Measurements from ENCODE around the gene NPTX2.

Gene NPTX2

DNA sequence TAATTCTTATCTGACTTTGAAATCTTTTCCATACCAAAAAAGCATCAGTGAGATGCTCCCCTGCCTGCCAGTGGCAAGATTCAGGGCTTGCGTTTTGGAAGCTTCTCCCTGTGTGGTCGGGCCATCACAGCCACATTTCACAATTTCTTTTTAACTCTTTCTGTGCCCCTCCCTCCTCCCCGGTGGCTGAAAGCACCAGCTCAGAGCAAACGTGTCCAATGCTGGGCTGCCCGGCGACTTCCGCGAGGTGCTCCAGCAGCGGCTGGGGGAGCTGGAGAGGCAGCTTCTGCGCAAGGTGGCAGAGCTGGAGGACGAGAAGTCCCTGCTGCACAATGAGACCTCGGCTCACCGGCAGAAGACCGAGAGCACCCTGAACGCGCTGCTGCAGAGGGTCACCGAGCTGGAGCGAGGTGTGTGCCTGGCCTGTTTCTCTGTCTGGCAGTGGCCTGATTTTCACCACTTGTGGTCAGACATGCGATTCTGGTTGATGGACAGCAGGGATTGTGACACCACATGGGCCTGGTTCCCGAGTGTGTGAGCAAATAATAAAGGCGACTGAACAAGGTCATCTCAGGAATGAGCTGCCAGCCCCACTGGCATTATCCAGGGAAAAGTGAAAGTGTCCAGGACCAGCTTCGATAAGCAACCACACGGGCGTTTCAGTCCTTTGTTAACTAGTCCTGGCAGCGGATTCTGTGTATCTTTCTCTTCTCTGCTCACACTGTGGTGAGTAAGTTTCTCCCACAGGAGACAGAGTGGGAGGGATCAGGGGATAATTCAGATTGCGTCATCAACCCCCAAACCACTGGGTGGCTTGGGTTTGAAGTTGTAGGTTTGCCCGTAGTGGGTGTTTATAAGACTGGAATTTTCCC, 2.6 kb downstream of the NPTX2 start:
- DNase-seq = no peak

GRCh38 chr7:98621573-98622482, 4.7 kb downstream of the NPTX2 start:
- no peak for DNase-seq

GRCh38 chr7:98622926-98623325, 5.8 kb downstream of the NPTX2 start:
- no peak for DNase-seq

- no peak for DNase-seq
These were observed 7.8 kb downstream of the NPTX2 start for GRCh38 chr7:98624846-98625420.

DNA sequence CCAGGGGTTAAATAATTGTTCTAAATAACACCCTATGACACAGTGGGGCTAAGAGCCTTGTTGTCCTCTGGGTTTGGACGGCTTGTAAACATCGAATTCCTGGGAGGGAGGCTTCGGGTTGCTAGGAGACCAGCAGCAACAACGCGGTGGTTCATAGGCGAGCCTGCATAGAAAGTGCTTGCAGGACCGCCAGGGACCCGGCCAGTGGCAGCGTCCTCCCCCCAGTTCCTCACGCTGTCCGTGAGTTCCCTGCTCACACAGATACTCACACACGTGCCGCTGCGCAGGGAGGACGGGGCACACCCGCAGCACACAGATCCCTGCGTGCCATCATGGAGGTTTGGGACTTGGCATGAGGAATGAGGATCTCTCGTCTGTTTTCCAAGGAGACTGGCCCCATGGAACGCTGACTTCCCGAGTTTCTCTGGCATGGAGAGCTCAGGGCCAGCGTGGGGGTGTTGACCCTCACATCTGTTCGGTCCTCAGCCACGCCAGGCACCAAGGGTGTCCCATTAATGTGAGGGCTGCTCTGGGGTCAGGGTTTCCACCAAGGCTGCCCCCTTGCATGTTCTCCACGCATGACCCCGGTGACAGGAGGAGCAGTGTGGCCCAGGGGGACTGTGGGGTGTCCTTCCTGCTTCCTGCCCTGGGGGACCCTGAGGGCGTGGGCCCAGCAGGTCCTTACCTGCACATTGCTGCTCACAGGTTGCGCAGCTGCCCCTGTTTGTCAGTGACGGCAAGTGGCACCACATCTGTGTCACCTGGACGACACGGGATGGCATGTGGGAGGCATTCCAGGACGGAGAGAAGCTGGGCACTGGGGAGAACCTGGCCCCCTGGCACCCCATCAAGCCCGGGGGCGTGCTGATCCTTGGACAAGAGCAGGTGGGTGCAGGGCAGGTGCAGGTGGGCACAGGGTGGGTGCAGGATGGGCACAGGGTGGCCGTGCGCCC, 9.7 kb downstream of the NPTX2 start:
- DNase-seq = no peak

- DNase-seq = no peak
These were observed 10.3 kb downstream of the NPTX2 start for GRCh38 chr7:98627413-98627790.

DNA sequence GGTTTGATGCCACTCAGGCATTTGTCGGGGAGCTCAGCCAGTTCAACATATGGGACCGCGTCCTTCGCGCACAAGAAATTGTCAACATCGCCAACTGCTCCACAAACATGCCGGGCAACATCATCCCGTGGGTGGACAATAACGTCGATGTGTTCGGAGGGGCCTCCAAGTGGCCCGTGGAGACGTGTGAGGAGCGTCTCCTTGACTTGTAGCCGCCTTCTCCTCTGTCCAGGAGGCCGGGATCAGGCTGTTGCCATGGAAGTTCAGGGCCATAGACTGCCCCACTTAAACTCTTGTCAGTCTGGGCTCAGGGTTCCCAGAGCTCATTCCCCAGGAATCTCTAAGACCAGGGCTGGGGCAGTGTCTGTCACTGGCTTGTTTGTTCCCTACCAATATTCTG, 11.3 kb downstream of the NPTX2 start:
- no peak for DNase-seq

DNA sequence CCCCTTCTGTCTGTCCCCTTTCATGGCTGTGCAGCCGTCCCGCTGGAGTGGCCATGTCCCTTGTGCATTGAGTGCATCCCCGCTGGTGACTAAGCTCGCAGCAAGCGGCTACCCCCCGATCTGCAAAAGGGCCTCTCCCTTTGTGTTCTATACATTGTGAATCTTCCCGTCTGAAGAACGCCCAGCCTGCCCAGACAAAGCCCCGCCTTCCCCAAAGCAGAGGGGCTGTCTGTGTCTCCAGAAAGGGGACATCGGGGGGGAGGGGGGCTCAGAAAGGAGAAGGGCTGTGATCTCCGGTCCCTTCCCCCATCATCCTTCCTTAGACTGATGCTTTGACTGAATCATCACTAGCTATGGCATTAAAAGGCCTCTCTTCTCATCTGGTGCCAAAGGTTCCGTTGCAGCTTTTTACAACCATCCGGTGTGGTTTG, 11.9 kb downstream of the NPTX2 start:
- DNase-seq = no peak

GRCh38 chr7:98630149-98630548, 13.1 kb downstream of the NPTX2 start:
- DNase-seq = no peak

- DNase-seq = no peak
These were observed 13.7 kb downstream of the NPTX2 start for GRCh38 chr7:98630770-98631169.

- no peak for DNase-seq
These were observed 21.8 kb downstream of the NPTX2 start for GRCh38 chr7:98638853-98639252.

DNA sequence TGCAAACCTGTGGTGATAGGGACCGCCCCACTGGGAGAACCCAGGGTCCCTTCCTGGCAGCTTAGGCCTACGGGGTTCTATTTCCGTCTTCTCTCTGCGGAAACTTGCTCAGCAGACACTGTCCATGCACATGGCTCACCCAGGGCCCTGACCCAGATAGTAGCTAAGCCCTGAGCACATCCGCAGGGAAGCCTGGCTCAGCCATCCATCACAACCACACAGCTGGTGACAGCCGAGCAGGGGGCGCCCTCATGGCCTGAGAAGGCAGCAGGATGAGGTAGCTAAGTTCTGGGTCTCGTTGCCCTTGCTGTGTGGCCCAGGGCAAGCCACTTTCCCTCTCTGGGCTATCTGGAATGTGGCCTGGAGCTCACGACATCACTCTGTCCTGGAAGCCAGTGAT, 23.3 kb downstream of the NPTX2 start:
- DNase-seq = no peak

DNA sequence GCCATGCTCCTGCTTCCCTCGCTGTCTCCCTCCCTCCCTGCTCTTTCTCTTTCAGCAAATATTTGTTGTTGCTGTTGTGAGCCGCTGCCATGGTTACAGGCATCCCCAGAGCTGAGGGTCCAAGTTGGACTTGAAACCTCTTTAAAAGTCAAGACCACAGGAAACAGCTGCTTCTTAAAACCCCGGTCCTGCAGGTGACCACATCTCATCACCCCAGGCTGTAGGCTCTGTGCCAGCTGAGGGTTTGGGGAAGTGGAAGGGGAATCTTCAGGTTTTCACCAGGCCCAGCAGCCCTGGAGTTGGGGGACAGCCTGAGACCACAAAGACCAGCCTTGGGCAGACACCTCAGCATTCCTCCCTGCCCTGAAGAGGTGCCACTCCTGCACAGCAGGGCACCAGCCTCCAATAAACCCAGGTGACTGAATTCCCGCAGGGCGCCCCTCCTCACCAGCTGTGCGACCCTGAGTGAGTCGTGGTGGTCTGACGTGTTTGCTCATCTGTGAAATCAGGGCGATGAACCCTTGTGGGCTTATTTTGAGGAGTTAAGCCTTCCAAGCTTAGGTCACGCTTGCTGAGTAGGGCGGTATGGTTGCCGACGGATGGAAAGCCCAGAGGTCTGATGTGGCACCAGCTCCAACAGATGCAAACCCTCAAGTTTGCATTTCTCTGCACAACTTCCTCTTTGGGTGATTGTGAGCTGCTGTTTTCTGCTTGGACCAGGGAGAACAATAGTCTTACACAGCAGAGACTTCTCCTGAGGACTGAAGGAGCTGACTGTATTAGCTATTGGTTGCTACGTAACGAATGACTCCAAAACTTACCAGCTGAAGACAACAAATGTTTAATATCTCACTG, 24.8 kb downstream of the NPTX2 start:
- DNase-seq = no peak

DNA sequence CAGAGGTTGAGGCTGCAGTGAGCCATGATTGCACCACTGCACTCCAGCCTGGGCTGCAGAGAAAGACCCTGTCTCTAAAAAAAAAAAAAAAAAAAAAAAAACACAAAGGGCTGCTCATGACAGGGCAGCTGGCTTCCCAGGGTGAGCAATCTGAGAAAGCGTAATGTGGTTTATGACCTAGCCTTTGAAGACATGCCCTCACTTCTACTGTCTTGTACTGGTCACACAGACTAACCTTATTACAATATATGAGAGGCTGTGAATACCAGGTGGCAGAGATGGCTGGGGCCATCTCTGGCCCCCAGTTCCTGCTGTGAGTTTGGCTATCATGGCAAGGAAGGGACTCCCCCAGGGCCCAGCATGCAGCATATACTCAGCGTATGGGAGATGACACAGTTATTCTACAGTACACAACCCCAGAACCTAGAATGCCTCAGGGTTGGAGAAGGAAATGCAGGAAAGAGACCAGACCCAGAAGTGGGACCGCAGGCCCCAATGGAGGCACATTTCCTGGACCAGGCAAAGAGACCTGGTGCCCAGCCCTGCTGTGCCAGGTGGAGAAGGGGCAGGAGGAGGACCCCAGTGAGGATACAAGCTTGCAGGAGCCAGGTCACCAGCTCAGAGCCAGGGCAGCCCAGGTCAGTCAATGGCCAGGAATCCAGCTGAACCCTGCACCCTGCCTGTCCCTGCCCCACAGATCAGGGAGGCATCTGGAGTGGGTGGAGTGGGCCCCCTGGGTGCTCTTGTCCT, 26.3 kb downstream of the NPTX2 start:
- no peak for DNase-seq

DNA sequence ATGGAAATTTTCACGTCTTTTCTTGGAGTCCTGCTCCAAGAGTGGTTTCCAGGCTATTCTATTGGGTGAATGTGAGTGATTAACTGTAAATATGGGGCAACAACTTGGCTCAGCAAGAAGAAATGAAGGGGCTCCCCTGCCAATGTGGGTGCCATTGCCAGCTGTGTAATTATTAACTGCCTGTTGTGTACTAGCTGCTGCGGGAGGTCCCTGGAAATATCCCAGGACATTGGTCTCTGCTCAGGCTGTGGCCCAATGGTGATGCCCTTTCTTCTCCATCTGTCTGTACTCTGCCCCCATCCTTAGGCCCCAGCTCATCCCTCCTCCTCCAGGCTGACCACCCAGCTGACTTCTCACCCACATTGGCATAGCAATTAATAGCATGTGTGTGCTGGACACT, 29.4 kb downstream of the NPTX2 start:
- no peak for DNase-seq

- DNase-seq = no peak
These were observed 30.2 kb downstream of the NPTX2 start for GRCh38 chr7:98647326-98647725.

- no peak for DNase-seq
These were observed 34.7 kb downstream of the NPTX2 start for GRCh38 chr7:98651760-98652159.

DNA sequence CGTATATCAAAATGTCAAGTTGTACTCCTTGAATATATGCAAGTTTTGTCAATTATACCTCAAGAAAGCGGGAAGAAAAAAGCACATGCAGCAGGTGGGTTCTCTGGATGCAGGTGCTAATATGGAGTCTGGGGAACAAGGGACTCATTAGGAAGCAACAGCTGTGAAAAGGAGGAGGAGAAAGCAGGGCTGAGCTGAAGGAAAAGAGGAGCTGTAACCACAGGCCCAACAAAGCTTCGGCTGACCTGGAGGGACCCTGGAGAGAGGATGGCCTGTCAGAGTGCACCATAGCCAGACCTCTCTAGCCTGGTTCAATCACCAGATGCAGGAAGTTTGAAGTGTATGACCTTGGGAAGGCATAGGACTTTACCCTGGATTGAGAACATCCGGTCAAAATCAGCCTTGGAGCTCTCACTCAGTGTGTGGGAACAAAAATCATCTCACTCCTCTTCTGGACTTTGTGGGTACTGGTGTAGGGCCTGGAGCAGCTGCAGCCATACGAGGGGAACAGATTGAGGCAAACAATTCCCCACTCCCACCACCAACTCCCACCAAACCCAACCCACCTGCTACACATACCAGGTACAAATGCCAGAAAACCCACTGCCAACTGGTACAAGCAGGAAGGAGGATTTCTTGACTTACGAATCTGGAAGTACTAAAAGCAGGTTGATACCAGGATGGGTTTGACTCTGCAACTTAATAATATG, 36.7 kb downstream of the NPTX2 start:
- no peak for DNase-seq

DNA sequence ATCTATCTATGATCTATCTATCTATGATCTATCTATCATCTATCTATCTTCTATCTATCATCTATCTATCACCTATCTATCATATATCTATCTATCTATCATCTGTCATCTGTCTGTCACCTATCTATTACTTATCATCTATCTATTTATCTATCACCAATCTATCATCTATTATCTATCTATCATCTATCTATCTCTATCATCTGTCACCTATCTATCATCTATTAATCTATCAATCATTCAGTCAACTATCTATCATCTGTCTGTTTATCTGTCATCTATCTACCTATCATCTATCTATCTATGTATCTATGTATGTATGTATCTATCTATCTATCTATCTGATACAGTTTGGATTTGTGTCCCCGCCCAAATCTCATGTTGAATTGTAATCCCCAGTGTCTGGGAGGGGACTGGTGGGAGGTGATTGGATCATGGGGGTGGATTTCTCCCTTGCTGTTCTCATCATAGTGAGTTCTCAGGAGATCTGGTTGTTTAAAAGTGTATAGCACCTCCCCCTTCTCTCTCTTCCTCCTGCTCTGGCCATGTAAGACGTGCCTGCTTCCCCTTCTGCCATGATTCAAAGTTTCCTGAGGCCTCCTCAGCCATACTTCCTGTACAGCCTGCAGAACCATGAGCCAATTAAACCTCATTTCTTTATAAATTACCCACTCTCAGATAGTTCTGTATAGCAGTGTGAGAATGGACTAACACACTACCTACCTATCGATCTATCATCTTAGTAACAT, 37.6 kb downstream of the NPTX2 start:
- no peak for DNase-seq
